CD4-positive, alpha-beta T cell treated with Interleukin-6 for 4 hours (primary cell): ENCODE measurements around the gene NPDC1.
"Not testable (repeated sequence)": the region's sequence is repeated elsewhere in the genome, so short reads cannot be mapped to it uniquely, and the experiment has no call there.

Experiments
- DNase-seq: peaks from one replicate; pipeline ENCODE4 v3.0.0-alpha.2; 2020; ENCODE audit warnings: mixed read lengths

NPDC1 gene

GRCh38 chr9:137074657-137075274, 28.8 kb upstream of the NPDC1 start:
- DNase-seq, result no peak

- no peak for DNase-seq
Measured at GRCh38 chr9:137073992-137074399, 28.0 kb upstream of the NPDC1 start.

- DNase-seq, result no peak
Measured at GRCh38 chr9:137071282-137071681, 25.3 kb upstream of the NPDC1 start.

GRCh38 chr9:137070906-137071275, 24.9 kb upstream of the NPDC1 start:
- no peak for DNase-seq

- DNase-seq, result peak; percentile 85
Measured at GRCh38 chr9:137070201-137070905, 24.4 kb upstream of the NPDC1 start, which contains the start of gene SAPCD2. TSS of gene SAPCD2 (minus strand) at chr9:137070557. CDS start at chr9:137070460, 97 bp downstream.

- DNase-seq, result no peak
Measured at GRCh38 chr9:137069508-137070091, 23.6 kb upstream of the NPDC1 start.

GRCh38 chr9:137068539-137069507, 22.8 kb upstream of the NPDC1 start:
- no peak for DNase-seq

- DNase-seq, result peak; percentile 91
Measured at GRCh38 chr9:137067860-137068538, 22.0 kb upstream of the NPDC1 start.

- DNase-seq, result no peak
Measured at GRCh38 chr9:137066096-137066861, 20.3 kb upstream of the NPDC1 start.

GRCh38 chr9:137065336-137065967, 19.5 kb upstream of the NPDC1 start:
- no peak for DNase-seq

GRCh38 chr9:137064880-137065164, 18.8 kb upstream of the NPDC1 start:
- no peak for DNase-seq

GRCh38 chr9:137064027-137064879, 18.3 kb upstream of the NPDC1 start:
- peak; percentile 68 for DNase-seq

- DNase-seq, result no peak
Measured at GRCh38 chr9:137063311-137064026, 17.5 kb upstream of the NPDC1 start.

GRCh38 chr9:137062798-137063197, 16.8 kb upstream of the NPDC1 start:
- not testable (repeated sequence) for DNase-seq

GRCh38 chr9:137062384-137062783, 16.4 kb upstream of the NPDC1 start:
- no peak for DNase-seq

- no peak for DNase-seq
Measured at GRCh38 chr9:137058521-137059234, 12.7 kb upstream of the NPDC1 start.

- no peak for DNase-seq
Measured at GRCh38 chr9:137057545-137057944, 11.6 kb upstream of the NPDC1 start.

GRCh38 chr9:137056739-137057415, 10.9 kb upstream of the NPDC1 start:
- DNase-seq, result no peak
